Esophagus (tissue), 2 donors: Measurements from ENCODE around the gene PAEP. TPM values are rescaled to one million over a fixed set of nuclear protein-coding genes. Genes with fewer than 3 reads are reported as not detected.
"Not testable (repeated sequence)": the region's sequence is repeated elsewhere in the genome, so short reads cannot be mapped to it uniquely, and the experiment has no call there.

Experiments
- H3K27ac ChIP-seq, 2 donors: one replicate each; pipeline ENCODE4 v1.5.1; 2013; ENCODE audit warnings: low read depth in 2 of 2, mild to moderate bottlenecking in 2 of 2, inconsistent platforms in 1 of 2, low read length in 1 of 2, moderate library complexity in 1 of 2
- H3K27me3 ChIP-seq, 2 donors: one replicate each; pipeline ENCODE4 v1.6.1; 2013; ENCODE audit warnings: low read length in 2 of 2, control low read depth in 1 of 2, mild to moderate bottlenecking in 1 of 2; ENCODE audit not compliant: insufficient read depth in 2 of 2, control insufficient read depth in 1 of 2
- H3K36me3 ChIP-seq, 2 donors: one replicate each; pipeline ENCODE4 v1.6.1; 2013; ENCODE audit warnings: low read length in 1 of 2; ENCODE audit not compliant: control insufficient read depth in 2 of 2, insufficient read depth in 2 of 2
- H3K4me1 ChIP-seq, 2 donors: one replicate each; pipeline ENCODE4 v1.6.1; 2013; ENCODE audit warnings: low read length in 1 of 2; ENCODE audit not compliant: control insufficient read depth in 2 of 2, insufficient read depth in 2 of 2
- H3K4me3 ChIP-seq, 2 donors: one replicate each; pipeline ENCODE4 v1.5.1; 2013; ENCODE audit warnings: low read length in 2 of 2, mild to moderate bottlenecking in 2 of 2, low read depth in 1 of 2, moderate library complexity in 1 of 2
- H3K9me3 ChIP-seq, 2 donors: one replicate each; pipeline ENCODE4 v1.6.1; 2013; ENCODE audit warnings: mild to moderate bottlenecking in 2 of 2, low read depth in 1 of 2, low read length in 1 of 2, moderate library complexity in 1 of 2; ENCODE audit not compliant: control insufficient read depth in 2 of 2, insufficient read depth in 1 of 2
- WGBS, 2 donors: extraction: QIAGEN DNeasy Blood & Tissue Kit; methylation state at CpG; one replicate each; pipeline ENCODE4 v1.1.7; 2013; 5-methylcytosine and 5-hydroxymethylcytosine counted together
- polyA plus RNA-seq, 2 donors: library from polyadenylated mRNA; stranded (reverse); fragments of 200-250 nt; gene quantifications; one replicate each; pipeline ENCODE4 v1.2.3, GENCODE V29; 2013
- donor health status: healthy with polysubstance abuse.
- donor health status: Bipolar disorder and iron deficiency.

The PAEP gene
- polyA plus RNA-seq, 2 donors = not detected

GRCh38 chr9:135526089-135526729 is 35.3 kb upstream of the PAEP start:
- Histone ChIP-seq H3K4me3 (no peak overlapping the region), H3K27me3 (no peaks in the 10 kb centered on the region)
- WGBS, 2 donors = 72 to 74% methylated on average over 10 to 11 of the region's 11 CpGs

GRCh38 chr9:135526730-135527571 is 34.6 kb upstream of the PAEP start:
- H3K36me3 ChIP-seq = no peaks in the 10 kb centered on the region
- H3K4me1 ChIP-seq = no peaks in the 10 kb centered on the region
- WGBS, 2 donors = 61 to 65% methylated on average over 30 of the region's 30 CpGs
- no peaks in the 10 kb centered on the region for H3K27me3 ChIP-seq
- H3K27ac ChIP-seq = no peak overlapping the region
- no peaks in the 10 kb centered on the region for H3K9me3 ChIP-seq
- H3K4me3 ChIP-seq = no peak overlapping the region

More at GRCh38 chr9:135526089-135526729, 35.3 kb upstream of the PAEP start:
- no peaks in the 10 kb centered on the region for H3K4me1 ChIP-seq
- no peaks in the 10 kb centered on the region for H3K36me3 ChIP-seq
- H3K9me3 ChIP-seq = no peaks in the 10 kb centered on the region
- no peak overlapping the region for H3K27ac ChIP-seq

GRCh38 chr9:135528842-135529435 is 32.6 kb upstream of the PAEP start:
- not testable (repeated sequence) for H3K9me3 ChIP-seq, H3K27me3 ChIP-seq, H3K36me3 ChIP-seq, H3K4me1 ChIP-seq, H3K27ac ChIP-seq, H3K4me3 ChIP-seq
- 93 to 94% methylated on average over 10 of the region's 10 CpGs for WGBS, 2 donors

- Histone ChIP-seq H3K27ac (no peak overlapping the region), H3K4me1 (no peaks in the 10 kb centered on the region), H3K36me3 (no peaks in the 10 kb centered on the region), H3K27me3 (no peaks in the 10 kb centered on the region), H3K4me3 (no peak overlapping the region), H3K9me3 (no peaks in the 10 kb centered on the region)
- 70 to 74% methylated on average over 5 of the region's 5 CpGs for WGBS, 2 donors
Observed at GRCh38 chr9:135530146-135530545, 31.4 kb upstream of the PAEP start.

GRCh38 chr9:135531096-135531495 is 30.5 kb upstream of the PAEP start:
- Histone ChIP-seq H3K9me3 (no peaks in the 10 kb centered on the region), H3K4me3 (no peak overlapping the region), H3K27ac (no peak overlapping the region), H3K27me3 (no peaks in the 10 kb centered on the region), H3K4me1 (no peaks in the 10 kb centered on the region), H3K36me3 (no peaks in the 10 kb centered on the region)
- WGBS, 2 donors = 89 to 91% methylated on average over 10 of the region's 10 CpGs

- 90 to 91% methylated on average over 3 of the region's 3 CpGs for WGBS, 2 donors
- Histone ChIP-seq H3K4me1 (no peaks in the 10 kb centered on the region), H3K27me3 (no peaks in the 10 kb centered on the region), H3K9me3 (no peaks in the 10 kb centered on the region), H3K36me3 (no peaks in the 10 kb centered on the region), H3K4me3 (no peak overlapping the region), H3K27ac (no peak overlapping the region)
Observed at GRCh38 chr9:135533113-135533512, 28.4 kb upstream of the PAEP start.

- Histone ChIP-seq H3K4me3 (no peak overlapping the region), H3K27me3 (no peaks in the 10 kb centered on the region), H3K27ac (no peak overlapping the region), H3K36me3 (no peaks in the 10 kb centered on the region), H3K9me3 (no peaks in the 10 kb centered on the region), H3K4me1 (no peaks in the 10 kb centered on the region)
- WGBS, 2 donors = 90% methylated on average over 12 of the region's 12 CpGs
Observed at GRCh38 chr9:135533674-135534073, 27.9 kb upstream of the PAEP start.

GRCh38 chr9:135534192-135534711 is 27.3 kb upstream of the PAEP start:
- 28 to 32% methylated on average over 10 of the region's 10 CpGs for WGBS, 2 donors
- not testable (repeated sequence) for H3K27ac ChIP-seq, H3K27me3 ChIP-seq

GRCh38 chr9:135534826-135535225 is 26.7 kb upstream of the PAEP start:
- H3K27ac ChIP-seq, H3K27me3 ChIP-seq, H3K4me1 ChIP-seq, H3K36me3 ChIP-seq, H3K4me3 ChIP-seq, H3K9me3 ChIP-seq: not testable (repeated sequence)
- 76 to 80% methylated on average over 4 of the region's 4 CpGs for WGBS, 2 donors

More at GRCh38 chr9:135534192-135534711, 27.3 kb upstream of the PAEP start:
- not testable (repeated sequence) for H3K36me3 ChIP-seq, H3K4me1 ChIP-seq, H3K9me3 ChIP-seq, H3K4me3 ChIP-seq
